ENCODE measurements around the gene SASH3. TPM values are rescaled to one million over a fixed set of nuclear protein-coding genes. Genes with fewer than 3 reads are reported as not detected.

Gene SASH3
- total and polyA plus RNA-seq, 5 donors = 0.93 to 6.0 (median 4.4) TPM

GRCh38 chrX:129785160-129785947 lies 5.6 kb downstream of the SASH3 start:
- Histone ChIP-seq H3K27me3 (ENCODE audit: control insufficient read depth, insufficient read depth) (no peaks in the 10 kb centered on the region), H3K9me3 (ENCODE audit: control insufficient read depth, low read length) (no peaks in the 10 kb centered on the region), H3K4me1 (ENCODE audit: control insufficient read depth, insufficient read depth, low read length) (no peaks in the 10 kb centered on the region), H3K4me3 (ENCODE audit: low read length) (no peak overlapping the region), H3K27ac (ENCODE audit: low read length) (no peak overlapping the region)
- intact Hi-C loops (cut with DNase I) = no loop called here
- ATAC-seq (no peak), DNase-seq (no peak)
- 65% methylated on average over 11 of the region's 11 CpGs for WGBS

GRCh38 chrX:129786210-129786651 lies 6.5 kb downstream of the SASH3 start:
- no peaks in the 10 kb centered on the region for H3K9me3 ChIP-seq (ENCODE audit: control insufficient read depth, low read length)
- no peak overlapping the region for H3K4me3 ChIP-seq (ENCODE audit: low read length)
- WGBS = 58% methylated on average over 3 of the region's 3 CpGs
- ATAC-seq = no peak
- no peaks in the 10 kb centered on the region for H3K27me3 ChIP-seq (ENCODE audit: control insufficient read depth, insufficient read depth)
- DNase-seq = no peak
- no peak overlapping the region for H3K27ac ChIP-seq (ENCODE audit: low read length)
- intact Hi-C loops (cut with DNase I) = no loop called here
- no peaks in the 10 kb centered on the region for H3K4me1 ChIP-seq (ENCODE audit: control insufficient read depth, insufficient read depth, low read length)

- Histone ChIP-seq H3K27me3 (ENCODE audit: control insufficient read depth, insufficient read depth) (no peaks in the 10 kb centered on the region), H3K9me3 (ENCODE audit: control insufficient read depth, low read length) (no peaks in the 10 kb centered on the region), H3K27ac (ENCODE audit: low read length) (no peak overlapping the region), H3K4me3 (ENCODE audit: low read length) (no peak overlapping the region), H3K4me1 (ENCODE audit: control insufficient read depth, insufficient read depth, low read length) (no peaks in the 10 kb centered on the region)
- intact Hi-C loops (cut with DNase I) = no loop called here
- ATAC-seq = no peak
- DNase-seq = no peak
- 76% methylated on average over 11 of the region's 11 CpGs for WGBS
Observed at GRCh38 chrX:129787336-129788055, 7.7 kb downstream of the SASH3 start.

- H3K27me3 ChIP-seq (ENCODE audit: control insufficient read depth, insufficient read depth) = no peaks in the 10 kb centered on the region
- 82% methylated on average over 6 of the region's 6 CpGs for WGBS
- no peak overlapping the region for H3K27ac ChIP-seq (ENCODE audit: low read length)
- intact Hi-C loops (cut with DNase I) = no loop called here
- no peaks in the 10 kb centered on the region for H3K9me3 ChIP-seq (ENCODE audit: control insufficient read depth, low read length)
- H3K4me1 ChIP-seq (ENCODE audit: control insufficient read depth, insufficient read depth, low read length) = no peaks in the 10 kb centered on the region
- H3K4me3 ChIP-seq (ENCODE audit: low read length) = no peak overlapping the region
- no peak for DNase-seq
- ATAC-seq = no peak
Observed at GRCh38 chrX:129788527-129788926, 8.8 kb downstream of the SASH3 start.

GRCh38 chrX:129790146-129790545 lies 10.4 kb downstream of the SASH3 start:
- 76% methylated on average over 3 of the region's 3 CpGs for WGBS
- Histone ChIP-seq H3K4me3 (ENCODE audit: low read length) (no peak overlapping the region), H3K4me1 (ENCODE audit: control insufficient read depth, insufficient read depth, low read length) (no peaks in the 10 kb centered on the region), H3K27ac (ENCODE audit: low read length) (no peak overlapping the region), H3K9me3 (ENCODE audit: control insufficient read depth, low read length) (no peaks in the 10 kb centered on the region), H3K27me3 (ENCODE audit: control insufficient read depth, insufficient read depth) (no peaks in the 10 kb centered on the region)
- no peak for ATAC-seq
- no peak for DNase-seq
- intact Hi-C loops (cut with DNase I) = no loop called here

GRCh38 chrX:129790808-129791207 lies 11.1 kb downstream of the SASH3 start:
- ATAC-seq = no peak
- no peaks in the 10 kb centered on the region for H3K9me3 ChIP-seq (ENCODE audit: control insufficient read depth, low read length)
- 93% methylated on average over 9 of the region's 9 CpGs for WGBS
- no peaks in the 10 kb centered on the region for H3K27me3 ChIP-seq (ENCODE audit: control insufficient read depth, insufficient read depth)
- no peak overlapping the region for H3K4me3 ChIP-seq (ENCODE audit: low read length)
- no peaks in the 10 kb centered on the region for H3K4me1 ChIP-seq (ENCODE audit: control insufficient read depth, insufficient read depth, low read length)
- intact Hi-C loops (cut with DNase I) = no loop called here
- no peak for DNase-seq
- H3K27ac ChIP-seq (ENCODE audit: low read length) = no peak overlapping the region

GRCh38 chrX:129791336-129791735 lies 11.6 kb downstream of the SASH3 start:
- Histone ChIP-seq H3K27ac (ENCODE audit: low read length) (no peak overlapping the region), H3K4me3 (ENCODE audit: low read length) (no peak overlapping the region), H3K27me3 (ENCODE audit: control insufficient read depth, insufficient read depth) (no peaks in the 10 kb centered on the region), H3K4me1 (ENCODE audit: control insufficient read depth, insufficient read depth, low read length) (no peaks in the 10 kb centered on the region), H3K9me3 (ENCODE audit: control insufficient read depth, low read length) (no peaks in the 10 kb centered on the region)
- no peak for DNase-seq
- WGBS = 92% methylated on average over 8 of the region's 8 CpGs
- no peak for ATAC-seq
- intact Hi-C loops (cut with DNase I) = no loop called here

GRCh38 chrX:129791961-129792570 lies 12.3 kb downstream of the SASH3 start:
- Histone ChIP-seq H3K27ac (ENCODE audit: low read length) (no peak overlapping the region), H3K4me3 (ENCODE audit: low read length) (no peak overlapping the region), H3K9me3 (ENCODE audit: control insufficient read depth, low read length) (no peaks in the 10 kb centered on the region), H3K4me1 (ENCODE audit: control insufficient read depth, insufficient read depth, low read length) (no peaks in the 10 kb centered on the region), H3K27me3 (ENCODE audit: control insufficient read depth, insufficient read depth) (no peaks in the 10 kb centered on the region)
- ATAC-seq (no peak), DNase-seq (no peak)
- 85% methylated on average over 11 of the region's 11 CpGs for WGBS
- intact Hi-C loops (cut with DNase I) = no loop called here

- Histone ChIP-seq H3K27me3 (ENCODE audit: control insufficient read depth, insufficient read depth) (no peaks in the 10 kb centered on the region), H3K27ac (ENCODE audit: low read length) (no peak overlapping the region), H3K9me3 (ENCODE audit: control insufficient read depth, low read length) (no peaks in the 10 kb centered on the region), H3K4me3 (ENCODE audit: low read length) (no peak overlapping the region), H3K4me1 (ENCODE audit: control insufficient read depth, insufficient read depth, low read length) (no peaks in the 10 kb centered on the region)
- intact Hi-C loops (cut with DNase I) = no loop called here
- no peak for ATAC-seq
- WGBS = 97% methylated on average over 18 of the region's 18 CpGs
- DNase-seq = no peak
Observed at GRCh38 chrX:129792586-129793291, 13.0 kb downstream of the SASH3 start.

- Histone ChIP-seq H3K4me3 (ENCODE audit: low read length) (no peak overlapping the region), H3K9me3 (ENCODE audit: control insufficient read depth, low read length) (no peaks in the 10 kb centered on the region), H3K27me3 (ENCODE audit: control insufficient read depth, insufficient read depth) (no peaks in the 10 kb centered on the region), H3K27ac (ENCODE audit: low read length) (no peak overlapping the region), H3K4me1 (ENCODE audit: control insufficient read depth, insufficient read depth, low read length) (no peaks in the 10 kb centered on the region)
- DNase-seq = no peak
- WGBS = 83% methylated on average over 20 of the region's 20 CpGs
- intact Hi-C loops (cut with DNase I) = no loop called here
- no peak for ATAC-seq
Observed at GRCh38 chrX:129793604-129794191, 13.9 kb downstream of the SASH3 start.
